Omental fat pad (tissue), 4 donors: ENCODE results near the gene TMCC1. TPM values are rescaled to one million over a fixed set of nuclear protein-coding genes. Genes with fewer than 3 reads are reported as not detected.

Source experiments
- ATAC-seq: fragments of 150-250 bp; one replicate; pipeline ENCODE4 v1.9.1; 2016; ENCODE audit warnings: mild to moderate bottlenecking, moderate library complexity; ENCODE audit not compliant: low FRiP score
- DNase-seq: peaks from one replicate; pipeline ENCODE4 v3.0.0-alpha.2; 2019; ENCODE audit warnings: low spot score
- CTCF ChIP-seq, 3 donors: fragments of 450-650 bp; IDR thresholded peaks; one replicate each; pipeline ENCODE4 v1.5.1; 2016 to 2017; ENCODE audit warnings: antibody characterized with exemption in 3 of 3, mild to moderate bottlenecking in 3 of 3, moderate library complexity in 2 of 3
- total RNA-seq, 4 donors: library from RNA; depleted of rRNA; stranded (reverse); fragments of >200 nt; gene quantifications; one replicate each; pipeline ENCODE4 v1.1.0, GENCODE V29; 2016

TMCC1 gene
- total RNA-seq, 4 donors from 2014 or later: 14.6 to 33.5 (median 23.2) TPM

- ATAC-seq (no peak), DNase-seq (no peak)
- TF ChIP-seq CTCF (IDR thresholded peaks at IDR 0.05): peak in 1 of 3 donors; percentile 81
Measured at GRCh38 chr3:129934234-129935123, 41.0 kb upstream of the TMCC1 start.

- no peak for ATAC-seq
- TF ChIP-seq CTCF (IDR thresholded peaks at IDR 0.05): no peak
- no peak for DNase-seq
Measured at GRCh38 chr3:129933471-129933870, 40.0 kb upstream of the TMCC1 start.

GRCh38 chr3:129929383-129929782, 35.9 kb upstream of the TMCC1 start:
- DNase-seq: no peak
- no peak for ATAC-seq
- TF ChIP-seq CTCF (IDR thresholded peaks at IDR 0.05): no peak

GRCh38 chr3:129927072-129927471, 33.6 kb upstream of the TMCC1 start:
- no peak for DNase-seq
- no peak for TF ChIP-seq CTCF (IDR thresholded peaks at IDR 0.05)
- ATAC-seq: no peak

GRCh38 chr3:129919806-129920205, 26.3 kb upstream of the TMCC1 start:
- no peak for TF ChIP-seq CTCF (IDR thresholded peaks at IDR 0.05)
- ATAC-seq (no peak), DNase-seq (no peak)

GRCh38 chr3:129919357-129919756, 25.8 kb upstream of the TMCC1 start:
- no peak for ATAC-seq
- TF ChIP-seq CTCF (IDR thresholded peaks at IDR 0.05): no peak
- DNase-seq: no peak

GRCh38 chr3:129918461-129918860, 24.9 kb upstream of the TMCC1 start:
- TF ChIP-seq CTCF (IDR thresholded peaks at IDR 0.05): no peak
- ATAC-seq (no peak), DNase-seq (no peak)
